ENCODE measurements around the gene SLC24A3.

- TF ChIP-seq CTCF (conservative IDR thresholded peaks at IDR 0.05; ENCODE audit: low read length) (no peak), EZH2phosphoT487 (IDR thresholded peaks at IDR 0.05; ENCODE audit: borderline replicate concordance, low read depth, low read length) (no peak)
Observed at GRCh38 chr20:19301142-19301541, 88.7 kb downstream of the SLC24A3 start.

Data from OCI-LY7 (cell line).